Effector CD8-positive, alpha-beta T cell (primary cell): ENCODE data around the gene UBLCP1.
"Not testable (repeated sequence)": the region's sequence is repeated elsewhere in the genome, so short reads cannot be mapped to it uniquely, and the experiment has no call there.

Source experiments
- DNase-seq: peaks from one replicate; lab custom pipeline; 2025; lab: John Stamatoyannopoulos, UW

Gene UBLCP1

DNA sequence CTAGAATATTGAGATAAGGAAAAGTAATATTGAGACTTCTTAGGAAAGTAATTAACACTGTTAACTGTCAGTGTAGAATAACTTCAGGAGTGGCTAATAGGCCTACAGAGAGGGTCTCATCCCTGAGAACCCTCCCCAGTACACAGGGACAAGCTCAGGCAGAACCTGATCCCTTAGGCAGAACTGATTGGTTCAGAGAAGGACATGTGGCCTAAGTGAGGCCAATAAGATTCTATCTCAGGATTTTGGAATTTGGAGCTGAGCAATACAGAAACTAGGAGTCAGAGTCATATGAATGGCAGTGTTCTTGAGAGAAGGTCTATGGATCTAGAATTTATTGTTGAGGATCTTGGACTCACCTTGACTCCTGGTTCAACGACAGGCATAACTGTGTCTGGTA, 10.9 kb upstream of the UBLCP1 start:
- no peak for DNase-seq

DNA sequence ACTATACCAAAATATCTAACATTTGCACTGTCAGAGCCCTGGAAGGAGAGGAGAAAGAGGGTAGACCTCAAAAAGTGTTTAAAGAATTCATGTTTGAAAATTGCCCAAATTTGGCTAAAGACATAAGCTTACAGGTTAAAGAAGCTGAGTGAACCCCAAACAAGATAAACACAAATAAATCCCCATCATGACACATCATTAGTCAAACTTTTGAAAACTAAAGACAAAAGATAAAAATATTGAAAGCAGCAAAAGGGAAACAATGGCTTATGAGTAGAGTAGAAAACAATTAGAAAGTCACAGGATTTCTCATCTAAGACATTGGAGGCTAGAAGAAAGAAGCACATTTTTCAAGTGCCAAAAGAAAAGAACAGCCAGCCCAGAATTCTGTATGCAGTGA, 6.1 kb upstream of the UBLCP1 start:
- DNase-seq, result no peak

DNA sequence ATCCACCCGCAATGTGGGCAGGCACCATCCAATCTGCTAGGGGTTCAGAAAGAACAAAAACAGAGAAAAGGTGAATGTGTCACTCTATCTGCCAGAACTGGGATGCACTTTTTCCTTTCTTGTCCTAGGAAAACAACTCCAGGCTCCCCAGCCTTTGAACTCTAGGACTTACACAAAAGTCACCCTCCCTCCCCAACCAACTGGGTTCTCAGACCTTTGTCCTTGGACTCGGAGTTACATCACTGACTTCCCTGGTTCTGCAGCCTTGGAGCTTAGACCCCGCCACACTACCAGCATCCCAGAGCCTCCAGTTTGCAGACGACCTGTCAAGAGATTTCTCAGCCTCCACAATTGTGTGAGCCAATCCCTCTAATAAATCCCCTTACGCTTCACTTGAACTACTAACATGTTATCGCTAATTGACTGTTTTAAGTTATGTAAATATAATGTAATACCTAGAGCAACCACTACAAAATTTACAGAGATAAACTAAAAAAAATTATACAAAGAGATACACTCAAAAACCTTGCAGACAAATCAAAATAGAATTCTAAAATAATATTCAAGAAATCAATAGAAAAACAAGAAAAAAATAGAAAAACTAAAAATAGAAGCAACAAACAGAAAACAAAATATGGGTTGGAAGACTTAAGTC, 5.3 kb upstream of the UBLCP1 start:
- no peak for DNase-seq

DNA sequence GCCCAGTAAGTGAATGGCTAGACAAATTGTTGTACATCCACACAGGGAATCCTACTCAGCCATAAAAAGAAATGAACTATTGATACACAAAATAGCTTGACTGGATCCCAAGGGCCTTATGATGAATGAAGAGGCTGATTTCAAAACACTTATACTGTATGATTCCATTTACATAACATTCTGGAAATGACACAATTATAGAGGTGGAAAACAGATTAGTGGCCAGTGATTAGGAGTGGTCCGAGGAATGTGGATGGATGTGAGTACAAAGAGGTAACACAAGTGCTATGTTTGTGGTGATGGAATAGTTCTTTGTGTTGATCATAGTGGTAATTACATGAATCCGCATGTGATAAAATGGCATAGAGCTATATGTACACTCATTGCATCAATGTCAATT, 4.7 kb upstream of the UBLCP1 start:
- no peak for DNase-seq

DNA sequence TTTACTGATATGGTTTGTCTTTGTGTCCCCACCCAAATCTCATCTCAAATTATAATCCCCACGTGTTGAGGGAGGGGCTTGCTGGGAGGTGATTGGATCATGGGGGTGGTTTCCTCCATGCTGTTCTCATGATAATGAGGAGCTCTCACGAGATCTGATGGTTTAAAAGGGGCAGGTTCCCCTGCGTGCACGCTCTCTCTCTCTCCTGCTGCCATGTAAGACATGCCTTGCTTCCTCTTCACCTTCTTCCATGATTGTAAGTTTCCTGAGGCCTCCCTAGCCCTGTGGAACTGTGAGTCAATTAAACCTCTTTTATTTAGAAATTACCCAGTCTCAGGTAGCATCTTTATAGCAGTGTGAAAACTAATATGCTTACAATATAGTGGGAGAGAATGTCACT, 2.9 kb upstream of the UBLCP1 start:
- DNase-seq, result not testable (repeated sequence)

DNA sequence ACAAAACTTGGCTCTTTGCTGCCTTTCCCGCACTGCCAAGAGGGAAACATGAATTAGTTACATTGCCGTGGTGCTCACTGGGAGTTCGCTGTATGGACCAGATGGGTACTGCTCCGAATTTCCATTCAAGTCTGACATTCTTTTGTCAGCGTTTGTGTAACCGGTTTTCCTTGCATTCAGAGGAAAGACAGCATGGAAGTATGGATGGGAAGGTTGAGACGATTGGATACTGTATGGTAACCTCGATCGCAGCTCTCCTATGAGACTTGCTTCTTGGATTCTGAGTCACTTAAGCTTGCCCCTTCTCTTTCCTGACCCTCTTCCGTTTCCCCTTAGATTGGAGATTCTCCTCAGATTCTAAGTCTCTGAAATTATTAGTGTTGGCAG, 625 bp upstream of the UBLCP1 start:
- no peak for DNase-seq

DNA sequence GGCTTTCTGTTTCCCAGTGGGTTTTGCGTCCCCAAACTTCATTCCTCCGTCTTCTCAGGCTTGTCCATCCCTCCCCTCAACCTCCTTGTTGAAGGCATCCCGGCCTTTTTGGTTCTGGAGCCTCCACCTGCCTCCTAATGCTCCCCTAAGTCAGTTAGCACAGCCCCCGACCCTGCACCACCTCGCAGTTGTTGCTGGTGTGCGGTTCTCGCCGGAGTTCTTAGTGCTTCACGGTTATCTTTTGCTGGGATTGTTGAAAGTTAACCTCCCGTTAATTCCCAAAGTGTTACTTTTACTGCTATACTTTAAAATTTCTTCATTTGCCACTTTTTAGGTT, 447 bp downstream of the UBLCP1 start:
- peak; percentile 11 for DNase-seq

DNA sequence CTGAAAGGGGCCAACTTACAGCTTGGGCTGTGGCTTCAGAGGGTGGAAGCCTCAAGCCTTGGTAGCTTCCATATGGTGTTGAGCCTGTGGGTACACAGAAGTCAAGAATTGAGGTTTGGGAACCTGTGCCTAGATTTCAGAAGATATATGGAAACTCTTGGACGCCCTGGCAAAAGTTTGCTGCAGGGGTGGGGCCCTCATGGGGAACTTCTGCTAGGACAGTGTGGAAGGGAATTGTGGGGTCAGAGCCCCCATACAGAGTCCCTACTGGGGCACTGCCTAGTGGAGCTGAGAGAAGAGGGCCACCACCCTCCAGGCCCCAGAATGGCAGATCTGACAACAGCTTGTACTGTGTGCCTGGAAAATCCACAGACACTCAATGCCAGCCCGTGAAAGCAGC, 3.7 kb downstream of the UBLCP1 start:
- not testable (repeated sequence) for DNase-seq

DNA sequence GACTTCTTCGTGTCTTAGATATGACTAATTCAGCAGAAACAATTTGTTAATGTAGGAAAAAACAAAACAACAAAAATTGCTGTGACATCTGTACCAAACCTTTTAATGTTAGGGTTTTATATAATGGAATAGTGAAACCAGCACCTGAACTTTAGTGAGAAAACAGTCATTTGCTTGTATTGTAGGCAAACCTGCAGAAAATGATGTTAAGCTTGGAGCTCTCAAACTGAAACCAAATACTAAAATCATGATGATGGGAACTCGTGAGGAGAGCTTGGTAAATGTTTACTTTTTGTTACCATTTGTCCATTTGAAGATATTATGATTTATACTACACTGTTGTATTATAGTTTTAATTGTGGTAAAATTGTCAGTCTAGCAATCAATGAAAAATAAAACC, 6.6 kb downstream of the UBLCP1 start:
- DNase-seq, result no peak

DNA sequence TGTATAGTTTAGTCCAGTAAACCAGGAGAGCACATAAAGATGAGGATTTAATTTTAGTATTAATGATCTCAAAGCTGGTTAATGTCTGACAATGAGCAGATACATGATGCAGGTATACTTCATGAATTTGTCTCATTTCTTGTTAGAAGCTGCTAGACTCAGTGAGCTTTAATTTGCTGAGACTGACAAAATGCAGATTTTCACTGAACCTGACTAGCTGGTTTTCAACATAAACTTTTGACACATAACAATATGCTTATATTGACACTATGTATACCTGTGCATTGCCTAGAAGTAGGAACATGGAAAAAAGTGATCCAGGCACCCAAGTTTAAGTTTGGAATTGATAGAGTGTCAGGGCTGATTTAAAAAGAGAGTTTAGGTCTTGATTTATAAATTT, 10.8 kb downstream of the UBLCP1 start:
- no peak for DNase-seq

DNA sequence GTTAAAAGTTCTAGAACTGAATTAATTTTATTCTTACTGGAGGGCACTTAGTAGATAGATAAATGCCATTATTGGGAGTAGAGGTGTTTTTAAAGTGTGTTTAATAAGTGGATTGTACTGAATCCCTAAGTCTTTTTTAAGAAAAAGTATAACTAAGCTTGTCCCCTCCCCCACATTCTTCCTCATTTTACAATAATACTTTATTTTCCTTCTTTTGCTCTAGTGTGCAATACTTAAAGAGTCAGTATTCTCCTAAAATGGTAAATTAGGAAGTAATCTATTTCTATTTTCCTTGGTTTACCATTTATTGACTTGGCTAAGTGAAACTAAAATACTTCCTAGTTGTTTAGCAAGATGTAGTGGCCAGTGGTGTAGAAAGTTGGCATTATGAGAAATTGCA, 11.6 kb downstream of the UBLCP1 start:
- DNase-seq, result no peak

DNA sequence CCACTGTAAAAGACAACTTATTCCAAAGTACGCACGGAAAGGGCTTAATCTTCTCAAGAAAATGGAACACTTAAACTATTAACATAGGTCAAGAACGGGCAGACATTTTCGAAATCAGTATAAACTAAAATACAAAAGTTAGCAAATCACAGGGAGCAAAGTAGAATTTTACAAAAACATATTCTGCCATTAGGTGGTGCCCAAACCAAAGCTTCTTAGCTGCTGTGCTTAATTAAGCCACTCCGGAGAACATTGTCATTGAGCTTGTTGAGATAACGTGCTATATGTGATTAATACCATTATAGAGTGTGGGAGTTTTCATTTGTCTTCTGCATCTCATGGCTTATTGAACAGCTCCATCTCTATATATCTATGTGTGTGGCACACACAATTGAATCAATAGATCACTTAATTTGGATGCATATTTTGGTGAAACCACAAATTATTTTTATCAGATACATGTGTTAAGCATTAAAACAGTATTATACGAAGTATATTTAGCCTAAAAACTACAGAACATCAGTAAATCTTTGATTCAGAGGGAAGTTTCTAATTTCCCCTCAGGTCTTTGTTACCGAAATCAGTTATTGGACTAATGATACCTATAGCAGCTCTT, 23.4 kb downstream of the UBLCP1 start:
- no peak for DNase-seq

DNA sequence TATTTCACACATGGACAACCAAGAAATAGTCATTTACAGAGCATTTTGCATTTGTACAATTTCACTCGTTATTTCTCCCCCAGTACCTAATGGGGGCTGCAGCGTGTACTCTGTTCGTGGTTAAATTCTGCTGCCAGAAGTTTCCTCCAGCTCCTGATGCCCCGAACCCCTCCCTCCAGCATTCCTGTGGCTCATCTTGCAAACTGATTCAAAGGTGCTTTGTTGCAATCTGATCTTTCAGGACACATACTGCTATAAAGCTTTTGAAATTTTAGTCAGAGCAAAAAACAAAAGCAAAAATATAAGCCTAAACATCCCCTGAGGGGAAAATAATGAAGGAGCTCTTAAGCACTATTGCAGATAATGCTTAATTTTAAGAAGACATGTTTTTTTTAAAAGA, 27.7 kb downstream of the UBLCP1 start:
- no peak for DNase-seq

DNA sequence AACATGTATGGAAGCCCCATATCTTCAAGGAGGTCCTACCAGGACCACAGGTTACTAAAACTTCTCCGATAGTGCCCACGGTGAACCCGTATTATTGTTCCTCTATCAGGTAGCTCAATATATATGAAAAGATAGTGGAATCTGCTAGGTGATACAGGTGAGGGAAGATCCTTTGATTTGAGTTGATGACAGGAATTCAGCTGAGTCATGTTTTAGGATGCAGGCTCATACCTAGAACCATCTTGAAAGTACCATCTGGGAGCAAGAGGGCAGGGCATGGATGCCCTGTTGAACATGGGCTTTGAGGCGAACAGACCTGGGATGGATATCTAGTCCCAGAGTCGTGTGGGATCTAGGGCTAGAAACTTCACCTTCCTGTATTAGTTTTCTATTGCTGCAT, 31.8 kb downstream of the UBLCP1 start:
- no peak for DNase-seq

DNA sequence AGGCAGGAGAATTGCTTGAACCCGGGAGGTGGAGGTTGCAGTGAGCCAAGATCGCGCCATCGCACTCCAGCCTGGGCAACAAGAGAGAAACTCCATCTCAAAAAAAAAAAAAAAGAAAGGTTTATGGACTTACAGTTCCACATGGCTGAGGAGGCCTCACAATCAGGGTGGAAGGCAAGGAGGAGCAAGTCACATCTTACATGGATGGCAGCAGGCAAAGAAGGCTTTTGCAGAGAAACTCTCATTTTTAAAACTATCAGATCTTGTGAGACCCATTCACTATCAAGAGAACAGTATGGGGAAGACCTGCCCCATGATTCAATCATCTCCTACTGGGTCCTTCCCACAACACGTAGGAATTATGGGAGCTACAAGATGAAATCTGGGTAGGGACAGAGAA, 34.2 kb downstream of the UBLCP1 start:
- DNase-seq, result not testable (repeated sequence)

DNA sequence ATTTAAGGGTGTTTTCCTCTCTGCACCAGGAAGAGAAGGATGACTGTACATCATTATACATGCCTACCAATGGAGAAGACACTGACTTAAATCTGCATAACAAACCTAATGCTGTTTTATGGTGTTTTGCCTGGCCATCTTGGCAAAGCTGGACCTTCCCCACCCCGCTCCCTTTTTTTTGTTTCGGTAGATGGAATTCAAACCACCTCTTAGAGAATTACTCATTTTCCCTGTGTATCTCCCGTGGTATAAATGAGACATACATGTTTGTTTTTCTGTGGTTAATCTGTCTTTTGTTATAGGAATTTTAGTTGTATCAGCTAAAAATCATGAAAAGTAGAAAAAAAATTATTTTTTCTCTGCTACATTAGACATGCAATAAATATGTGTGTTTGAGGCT, 38.4 kb downstream of the UBLCP1 start:
- no peak for DNase-seq

DNA sequence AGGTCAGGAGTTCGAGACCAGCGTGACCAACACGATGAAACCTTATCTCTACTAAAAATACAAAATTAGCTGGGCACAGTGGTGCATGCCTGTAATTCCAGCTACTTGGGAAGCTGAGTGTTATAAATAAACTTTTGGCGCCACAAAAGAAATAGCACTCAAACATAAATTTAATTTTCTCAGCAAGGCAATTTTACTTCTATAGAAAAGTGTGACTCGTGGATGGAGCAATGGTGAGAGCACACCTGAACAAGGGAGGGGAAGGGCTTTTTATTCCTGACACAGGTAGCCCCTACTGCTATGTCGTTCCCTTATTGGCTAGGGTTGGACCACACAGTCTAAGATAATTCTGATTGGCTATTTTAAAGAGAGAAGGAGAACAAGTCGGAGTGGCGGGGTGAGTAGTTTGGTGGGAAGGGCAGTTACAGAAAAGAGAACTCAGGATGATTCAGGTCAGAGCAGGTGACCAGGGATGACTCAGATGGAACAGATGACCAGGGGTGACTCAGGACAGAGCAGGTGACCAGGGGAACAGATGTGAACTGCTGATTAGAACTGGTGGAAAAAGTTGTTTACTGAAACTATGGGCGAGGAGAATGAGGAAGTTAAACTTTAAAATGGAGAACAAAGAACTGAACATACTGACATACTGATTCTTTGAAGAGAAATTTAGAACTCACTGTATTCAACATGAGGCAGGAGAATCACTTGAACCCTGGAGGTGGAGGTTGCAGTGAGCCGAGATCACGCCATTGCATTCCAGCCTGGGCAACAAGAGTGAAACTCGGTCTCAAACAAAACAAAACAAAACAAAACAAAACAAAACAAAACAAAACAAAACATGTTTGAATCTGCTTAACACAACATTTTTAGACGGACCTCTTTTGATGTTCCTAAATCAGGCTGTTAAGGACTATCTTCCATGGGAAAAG, 39.1 kb downstream of the UBLCP1 start:
- not testable (repeated sequence) for DNase-seq

DNA sequence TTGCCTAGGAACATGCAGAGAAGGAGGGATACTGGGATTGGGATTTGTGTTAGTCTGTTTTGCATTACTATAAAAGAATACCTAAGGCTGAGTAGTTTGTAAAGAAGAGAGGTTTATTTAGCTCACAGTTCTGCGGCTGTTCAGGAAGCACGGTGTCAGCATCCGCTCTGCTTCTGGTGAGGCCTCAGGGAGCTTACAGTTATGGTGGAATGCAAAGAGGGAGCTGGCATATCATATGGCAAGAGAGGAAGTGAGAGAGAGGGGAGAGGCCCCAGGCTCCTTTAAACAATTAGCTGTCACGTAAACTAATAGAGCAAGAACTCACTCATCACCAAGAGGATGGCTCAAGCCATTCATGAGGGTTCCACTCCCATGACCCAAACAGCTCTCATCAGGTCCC, 40.2 kb downstream of the UBLCP1 start:
- no peak for DNase-seq

DNA sequence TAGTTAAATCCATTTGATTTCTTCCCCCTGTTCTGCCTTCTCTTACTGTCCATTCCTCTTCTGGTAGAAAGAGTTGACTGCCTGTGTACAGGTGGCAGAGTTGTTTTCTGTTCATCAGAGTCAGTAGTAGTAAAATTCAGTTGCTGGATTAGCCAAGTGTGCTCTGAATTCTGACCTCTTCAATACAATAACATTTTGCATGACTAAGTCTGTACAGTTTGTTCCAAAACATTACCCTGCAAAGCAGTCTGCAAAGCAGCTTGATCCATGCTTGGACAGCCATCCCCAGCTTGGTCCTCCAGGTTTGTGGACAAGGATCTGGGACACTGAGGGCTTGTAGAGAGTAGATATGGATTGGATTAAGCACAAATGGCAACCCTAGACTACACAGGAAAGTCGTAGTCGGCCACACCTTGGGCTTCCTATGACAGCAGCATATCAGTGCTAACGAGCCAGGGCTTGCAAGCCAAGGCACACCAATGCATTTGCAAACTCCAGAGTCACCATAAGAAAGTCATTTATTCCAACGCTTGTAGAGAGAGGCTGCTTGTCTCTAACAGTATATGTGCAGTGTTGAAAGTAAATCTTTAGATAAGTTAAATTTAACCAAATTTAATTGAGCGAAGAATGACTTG, 42.0 kb downstream of the UBLCP1 start:
- no peak for DNase-seq

DNA sequence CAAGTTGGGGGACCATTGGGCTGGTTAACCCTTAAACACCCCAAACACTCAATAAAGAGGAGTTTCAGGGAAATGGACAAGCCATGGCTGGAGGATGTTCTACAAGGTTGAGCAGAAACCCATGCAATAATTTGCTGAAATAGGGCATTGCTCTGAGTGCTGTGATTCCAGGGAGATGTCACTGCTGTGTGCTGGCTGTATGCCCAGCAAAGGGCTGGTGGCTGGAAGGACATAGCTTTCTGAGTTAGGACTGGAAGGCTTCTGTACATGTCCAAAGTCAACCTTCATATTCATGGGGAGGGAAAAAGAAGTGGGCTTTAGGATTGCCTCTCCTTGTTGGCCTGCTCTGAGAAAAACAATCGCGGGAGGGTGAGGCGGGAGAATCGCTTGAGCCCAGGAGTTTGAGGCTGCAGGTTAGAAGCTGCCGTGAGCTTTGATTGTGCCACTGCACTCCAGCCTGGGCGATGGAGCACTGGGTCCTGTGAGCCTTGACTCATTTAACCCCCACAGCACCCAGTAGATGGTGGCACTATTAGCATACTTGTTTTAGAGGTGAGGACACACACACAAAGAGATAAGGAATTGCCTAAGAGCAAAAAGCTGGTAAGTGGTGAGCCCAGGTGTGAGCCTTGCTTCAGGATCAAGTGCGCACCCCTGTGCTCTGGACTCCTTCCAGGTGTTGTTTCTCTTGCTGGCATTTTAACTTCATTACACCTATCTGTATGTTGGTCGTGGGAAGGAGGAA, 46.8 kb downstream of the UBLCP1 start:
- DNase-seq, result no peak

DNA sequence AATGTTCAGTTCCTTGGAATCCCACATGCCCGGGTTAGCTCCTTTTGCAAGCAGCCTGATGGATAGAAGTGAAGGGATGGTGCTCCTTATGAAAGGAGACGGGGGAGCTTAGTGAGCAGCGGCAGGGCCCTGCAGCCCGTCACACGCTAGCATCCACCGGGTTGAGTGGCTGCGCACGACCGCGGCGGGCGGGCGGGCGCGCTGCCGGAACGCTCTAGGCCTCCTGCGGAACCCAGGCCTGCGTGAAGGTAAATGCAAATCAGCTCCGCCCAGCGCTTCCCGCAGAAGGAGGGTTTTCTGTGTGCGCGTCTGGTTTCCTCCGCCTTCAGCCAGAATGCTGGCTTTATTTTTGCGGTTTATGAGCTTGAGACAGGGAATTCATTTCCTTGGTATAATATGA, 47.4 kb downstream of the UBLCP1 start:
- no peak for DNase-seq

DNA sequence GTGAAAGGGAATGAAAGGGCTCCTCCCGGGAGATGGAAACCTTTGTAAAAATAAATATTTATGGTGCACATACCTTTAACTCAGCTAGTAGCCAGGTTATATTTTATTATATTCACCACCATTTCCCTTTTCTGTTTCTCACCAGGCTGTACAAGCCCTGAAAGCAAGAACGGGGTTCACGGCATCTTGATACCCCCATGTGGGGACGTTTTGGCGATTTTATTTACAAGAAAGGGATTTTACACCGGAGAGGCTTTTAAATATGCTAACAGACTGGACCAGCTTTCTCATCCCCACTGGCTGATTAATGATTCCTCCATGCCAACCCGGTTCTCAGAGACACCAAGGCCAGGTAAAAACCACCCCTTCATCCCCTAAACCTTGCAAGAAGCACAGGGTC, 48.0 kb downstream of the UBLCP1 start:
- no peak for DNase-seq
